ENCODE data around the gene SAFB.

DNA sequence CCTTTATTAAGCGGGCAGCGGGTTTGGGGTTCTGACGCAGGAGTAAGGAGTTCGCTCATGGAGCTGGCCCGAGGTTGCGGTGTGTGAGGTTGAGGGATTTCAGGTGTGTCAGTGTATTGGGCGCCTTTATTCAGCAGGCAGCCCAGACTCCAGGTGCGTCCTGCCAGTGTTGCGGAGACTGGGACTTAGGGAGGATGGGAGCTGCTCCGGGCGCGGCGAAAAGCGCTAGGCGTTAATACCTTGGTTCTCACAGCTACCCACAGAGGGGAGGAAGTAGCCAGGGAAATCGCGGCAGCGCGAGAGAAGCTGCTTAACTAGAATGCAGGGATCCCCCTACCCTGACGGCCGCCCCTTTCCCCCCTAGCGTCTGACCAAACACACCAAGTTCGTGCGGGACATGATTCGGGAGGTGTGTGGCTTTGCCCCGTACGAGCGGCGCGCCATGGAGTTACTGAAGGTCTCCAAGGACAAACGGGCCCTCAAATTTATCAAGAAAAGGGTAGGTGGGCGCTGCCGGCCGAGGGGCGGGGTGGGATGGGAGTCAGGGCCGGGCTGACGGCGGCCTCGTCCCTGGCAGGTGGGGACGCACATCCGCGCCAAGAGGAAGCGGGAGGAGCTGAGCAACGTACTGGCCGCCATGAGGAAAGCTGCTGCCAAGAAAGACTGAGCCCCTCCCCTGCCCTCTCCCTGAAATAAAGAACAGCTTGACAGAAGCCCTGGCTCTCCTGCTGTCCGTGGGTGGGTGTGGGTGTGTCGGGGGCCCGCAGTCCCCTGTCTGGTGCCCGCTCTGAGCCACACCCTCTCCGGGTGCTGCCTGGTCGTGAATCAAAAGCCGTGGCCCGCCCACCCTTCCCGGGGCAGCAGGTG is 68.3 kb downstream of the SAFB start:
- TF ChIP-seq, protein P1, sequence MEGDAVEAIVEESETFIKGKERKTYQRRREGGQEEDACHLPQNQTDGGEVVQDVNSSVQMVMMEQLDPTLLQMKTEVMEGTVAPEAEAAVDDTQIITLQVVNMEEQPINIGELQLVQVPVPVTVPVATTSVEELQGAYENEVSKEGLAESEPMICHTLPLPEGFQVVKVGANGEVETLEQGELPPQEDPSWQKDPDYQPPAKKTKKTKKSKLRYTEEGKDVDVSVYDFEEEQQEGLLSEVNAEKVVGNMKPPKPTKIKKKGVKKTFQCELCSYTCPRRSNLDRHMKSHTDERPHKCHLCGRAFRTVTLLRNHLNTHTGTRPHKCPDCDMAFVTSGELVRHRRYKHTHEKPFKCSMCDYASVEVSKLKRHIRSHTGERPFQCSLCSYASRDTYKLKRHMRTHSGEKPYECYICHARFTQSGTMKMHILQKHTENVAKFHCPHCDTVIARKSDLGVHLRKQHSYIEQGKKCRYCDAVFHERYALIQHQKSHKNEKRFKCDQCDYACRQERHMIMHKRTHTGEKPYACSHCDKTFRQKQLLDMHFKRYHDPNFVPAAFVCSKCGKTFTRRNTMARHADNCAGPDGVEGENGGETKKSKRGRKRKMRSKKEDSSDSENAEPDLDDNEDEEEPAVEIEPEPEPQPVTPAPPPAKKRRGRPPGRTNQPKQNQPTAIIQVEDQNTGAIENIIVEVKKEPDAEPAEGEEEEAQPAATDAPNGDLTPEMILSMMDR (IDR thresholded peaks at IDR 0.05): no peak
- TF ChIP-seq POLR2A (IDR thresholded peaks at IDR 0.05): no peak
